Keratinocyte (primary cell): ENCODE data around the gene PTPRN2. TPM values are rescaled to one million over a fixed set of nuclear protein-coding genes. Genes with fewer than 3 reads are reported as not detected.

Experiments used
- DNase-seq: peaks from one replicate; pipeline ENCODE4 v3.0.0-alpha.2; 2011; ENCODE audit warnings: low read depth, missing footprints, low spot score
- FAIRE-seq: peaks from 2 replicates; lab custom pipeline; 2011; peaks lifted over from hg19 to GRCh38; lab: Jason Lieb, UNC
- H2AFZ ChIP-seq: 2 replicates; pipeline ENCODE4 v1.6.0; 2012; ENCODE audit warnings: low read length, control low read depth, inconsistent platforms; ENCODE audit not compliant: control insufficient read depth
- H3K27ac ChIP-seq: 2 replicates; pipeline ENCODE4 v1.5.1; 2011; ENCODE audit warnings: low read length; ENCODE audit not compliant: control insufficient read depth, insufficient read depth
- H3K27me3 ChIP-seq: 3 replicates; pipeline ENCODE4 v1.6.0; 2011; ENCODE audit warnings: low read length; ENCODE audit not compliant: control insufficient read depth, insufficient read depth; ENCODE audit errors: extremely low read depth
- H3K36me3 ChIP-seq, 2 experiments: 2 replicates in 1 of 2; 3 replicates in 1 of 2; pipeline ENCODE4 v1.5.1; 2011; ENCODE audit warnings: low read length in 2 of 2, mild to moderate bottlenecking in 1 of 2; ENCODE audit not compliant: control insufficient read depth in 2 of 2, insufficient read depth in 2 of 2; ENCODE audit errors: extremely low read depth in 1 of 2
- H3K4me1 ChIP-seq: 3 replicates; pipeline ENCODE4 v1.5.1; 2011; ENCODE audit warnings: low read length; ENCODE audit not compliant: control insufficient read depth, insufficient read depth; ENCODE audit errors: extremely low read depth
- H3K4me2 ChIP-seq: 3 replicates; pipeline ENCODE4 v1.6.0; 2011; ENCODE audit warnings: low read depth, low read length; ENCODE audit not compliant: control insufficient read depth, insufficient read depth; ENCODE audit errors: extremely low read depth
- H3K4me3 ChIP-seq, 3 experiments: fragments of 200-600 bp in 1 of 3; sonication (generic) in 1 of 3; 2 replicates in 2 of 3; 3 replicates in 1 of 3; pipeline ENCODE4 v1.5.1; 2011 to 2016; ENCODE audit warnings: low read length in 3 of 3, mild to moderate bottlenecking in 3 of 3, control low read depth in 2 of 3, inconsistent platforms in 1 of 3, low read depth in 1 of 3, mixed read lengths in 1 of 3, mixed run types in 1 of 3, moderate library complexity in 1 of 3; ENCODE audit not compliant: control insufficient read depth in 2 of 3, insufficient read depth in 2 of 3; ENCODE audit errors: extremely low read depth in 1 of 3
- H3K79me2 ChIP-seq: 2 replicates; pipeline ENCODE4 v1.6.0; 2012; ENCODE audit warnings: low read length; ENCODE audit not compliant: control insufficient read depth, insufficient read depth
- H3K9ac ChIP-seq: 3 replicates; pipeline ENCODE4 v1.6.0; 2011; ENCODE audit warnings: low read length; ENCODE audit not compliant: control insufficient read depth, insufficient read depth; ENCODE audit errors: extremely low read depth
- H3K9me1 ChIP-seq: 3 replicates; pipeline ENCODE4 v1.6.0; 2011; ENCODE audit warnings: low read length; ENCODE audit not compliant: control insufficient read depth, insufficient read depth; ENCODE audit errors: extremely low read depth
- H3K9me3 ChIP-seq: 2 replicates; pipeline ENCODE4 v1.5.1; 2012; ENCODE audit warnings: low read depth, low read length; ENCODE audit not compliant: control insufficient read depth
- H4K20me1 ChIP-seq: 3 replicates; pipeline ENCODE4 v1.6.0; 2011; ENCODE audit warnings: low read length; ENCODE audit not compliant: control insufficient read depth, insufficient read depth; ENCODE audit errors: extremely low read depth
- EZH2 ChIP-seq: IDR thresholded peaks from one replicate; pipeline ENCODE4 v1.6.1; 2012; ENCODE audit warnings: inconsistent platforms, mild to moderate bottlenecking, low read length, moderate library complexity
- dilution Hi-C: fragments of 300-500 bp; cut with MboI; formaldehyde crosslinking; loops from one replicate; pipeline ENCODE4 v1.7.0; 2020; ENCODE audit warnings: low sequenced_read_pairs; ENCODE audit not compliant: extremely low pct_ligation_motif_present
- polyA plus RNA-seq, 5 experiments: library from polyadenylated mRNA; depleted of rRNA in 3 of 5; stranded (reverse) in 3 of 5; stranded (forward) in 1 of 5; unstranded in 1 of 5; fragments of >200 nt; gene quantifications; 1 replicate in 1 of 5; 2 replicates in 3 of 5; 3 replicates in 1 of 5; pipeline versions ENCODE4 v1.2.1 to v1.2.3, GENCODE V29; 2011 to 2012; ENCODE audit warnings: missing spikeins in 2 of 5, low read depth in 1 of 5, low replicate concordance in 1 of 5
- TF ChIP-seq, protein P1 (sequence below), 3 experiments: IDR thresholded peaks in 1 of 3; conservative IDR thresholded peaks in 1 of 3; optimal IDR thresholded peaks in 1 of 3; 2 replicates in 2 of 3; 3 replicates in 1 of 3; pipeline versions ENCODE3 to v1.5.1; 2011; ENCODE audit warnings: low read length in 3 of 3, mild to moderate bottlenecking in 3 of 3, moderate library complexity in 2 of 3, control low read depth in 1 of 3, inconsistent platforms in 1 of 3; ENCODE audit not compliant: insufficient read depth in 2 of 3; ENCODE audit errors: extremely low read depth in 1 of 3

Gene PTPRN2
- polyA plus RNA-seq, 1 donor (not counting 4 experiments of a cell fraction or from before 2014, with no cell fraction given): not detected

DNA sequence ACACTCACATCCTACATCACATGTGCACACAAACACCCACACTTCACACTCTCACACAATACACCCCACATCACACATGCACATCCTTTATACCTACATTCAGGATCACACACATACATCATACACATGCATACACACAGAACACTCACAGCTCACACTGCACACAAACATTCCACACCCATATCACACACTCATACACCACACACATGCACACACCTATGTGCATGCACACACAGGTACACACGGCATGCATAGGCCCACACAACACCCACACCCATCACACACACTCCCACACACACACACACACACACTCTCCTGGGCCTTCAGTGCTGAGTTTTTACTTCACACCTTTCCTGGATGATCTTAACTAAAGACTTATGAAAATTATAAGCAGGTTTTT lies 1030.4 kb downstream of the PTPRN2 start:
- Histone ChIP-seq H3K27me3 (no peaks in the 10 kb centered on the region), H3K9ac (no peak overlapping the region), H3K36me3 (no peaks in the 10 kb centered on the region), H4K20me1 (no peaks in the 10 kb centered on the region), H3K4me3 (no peak overlapping the region), H3K27ac (no peak overlapping the region), H3K79me2 (no peaks in the 10 kb centered on the region), H3K4me1 (no peaks in the 10 kb centered on the region), H3K9me3 (peaks cover 40% of the 10 kb centered on the region), H2AFZ (no peak overlapping the region), H3K9me1 (no peaks in the 10 kb centered on the region), H3K4me2 (no peak overlapping the region)
- DNase-seq (no peak), FAIRE-seq (no peak)
- dilution Hi-C loops: no loop called here
- TF ChIP-seq, protein P1, sequence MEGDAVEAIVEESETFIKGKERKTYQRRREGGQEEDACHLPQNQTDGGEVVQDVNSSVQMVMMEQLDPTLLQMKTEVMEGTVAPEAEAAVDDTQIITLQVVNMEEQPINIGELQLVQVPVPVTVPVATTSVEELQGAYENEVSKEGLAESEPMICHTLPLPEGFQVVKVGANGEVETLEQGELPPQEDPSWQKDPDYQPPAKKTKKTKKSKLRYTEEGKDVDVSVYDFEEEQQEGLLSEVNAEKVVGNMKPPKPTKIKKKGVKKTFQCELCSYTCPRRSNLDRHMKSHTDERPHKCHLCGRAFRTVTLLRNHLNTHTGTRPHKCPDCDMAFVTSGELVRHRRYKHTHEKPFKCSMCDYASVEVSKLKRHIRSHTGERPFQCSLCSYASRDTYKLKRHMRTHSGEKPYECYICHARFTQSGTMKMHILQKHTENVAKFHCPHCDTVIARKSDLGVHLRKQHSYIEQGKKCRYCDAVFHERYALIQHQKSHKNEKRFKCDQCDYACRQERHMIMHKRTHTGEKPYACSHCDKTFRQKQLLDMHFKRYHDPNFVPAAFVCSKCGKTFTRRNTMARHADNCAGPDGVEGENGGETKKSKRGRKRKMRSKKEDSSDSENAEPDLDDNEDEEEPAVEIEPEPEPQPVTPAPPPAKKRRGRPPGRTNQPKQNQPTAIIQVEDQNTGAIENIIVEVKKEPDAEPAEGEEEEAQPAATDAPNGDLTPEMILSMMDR (optimal IDR thresholded peaks at IDR 0.05 in 1 of 3, IDR thresholded peaks at IDR 0.05 in 1 of 3, conservative IDR thresholded peaks at IDR 0.05 in 1 of 3; ENCODE audit: extremely low read depth in 1 of 3, insufficient read depth in 2 of 3, low read length in 3 of 3): no peak
- TF ChIP-seq EZH2: no peak

- Histone ChIP-seq H3K4me2 (no peak overlapping the region), H3K36me3 (no peaks in the 10 kb centered on the region), H2AFZ (no peak overlapping the region), H3K9ac (no peak overlapping the region), H3K79me2 (no peaks in the 10 kb centered on the region), H3K27ac (no peak overlapping the region), H3K4me1 (no peaks in the 10 kb centered on the region), H3K27me3 (no peaks in the 10 kb centered on the region), H3K9me1 (no peaks in the 10 kb centered on the region), H3K4me3 (no peak overlapping the region), H4K20me1 (no peaks in the 10 kb centered on the region), H3K9me3 (peaks cover 39% of the 10 kb centered on the region)
- TF ChIP-seq EZH2: no peak
- TF ChIP-seq, protein P1 (optimal IDR thresholded peaks at IDR 0.05 in 1 of 3, IDR thresholded peaks at IDR 0.05 in 1 of 3, conservative IDR thresholded peaks at IDR 0.05 in 1 of 3; ENCODE audit: extremely low read depth in 1 of 3, insufficient read depth in 2 of 3, low read length in 3 of 3): no peak
- no peak for DNase-seq
- no peak for FAIRE-seq
- dilution Hi-C loops: no loop called here
These were observed 1031.0 kb downstream of the PTPRN2 start for GRCh38 chr7:157556642-157556944.
